ENCODE measurements around the gene NUDT3. TPM values are rescaled to one million over a fixed set of nuclear protein-coding genes. Genes with fewer than 3 reads are reported as not detected.

The NUDT3 gene
- 43.0 and 46.5 TPM in 2 replicates for total RNA-seq

GRCh38 chr6:34392497-34393190 lies at the start of gene NUDT3:
Gene NUDT3 (minus strand): TSS chr6:34392669. CDS start chr6:34392362, 307 bp downstream.

DNA sequence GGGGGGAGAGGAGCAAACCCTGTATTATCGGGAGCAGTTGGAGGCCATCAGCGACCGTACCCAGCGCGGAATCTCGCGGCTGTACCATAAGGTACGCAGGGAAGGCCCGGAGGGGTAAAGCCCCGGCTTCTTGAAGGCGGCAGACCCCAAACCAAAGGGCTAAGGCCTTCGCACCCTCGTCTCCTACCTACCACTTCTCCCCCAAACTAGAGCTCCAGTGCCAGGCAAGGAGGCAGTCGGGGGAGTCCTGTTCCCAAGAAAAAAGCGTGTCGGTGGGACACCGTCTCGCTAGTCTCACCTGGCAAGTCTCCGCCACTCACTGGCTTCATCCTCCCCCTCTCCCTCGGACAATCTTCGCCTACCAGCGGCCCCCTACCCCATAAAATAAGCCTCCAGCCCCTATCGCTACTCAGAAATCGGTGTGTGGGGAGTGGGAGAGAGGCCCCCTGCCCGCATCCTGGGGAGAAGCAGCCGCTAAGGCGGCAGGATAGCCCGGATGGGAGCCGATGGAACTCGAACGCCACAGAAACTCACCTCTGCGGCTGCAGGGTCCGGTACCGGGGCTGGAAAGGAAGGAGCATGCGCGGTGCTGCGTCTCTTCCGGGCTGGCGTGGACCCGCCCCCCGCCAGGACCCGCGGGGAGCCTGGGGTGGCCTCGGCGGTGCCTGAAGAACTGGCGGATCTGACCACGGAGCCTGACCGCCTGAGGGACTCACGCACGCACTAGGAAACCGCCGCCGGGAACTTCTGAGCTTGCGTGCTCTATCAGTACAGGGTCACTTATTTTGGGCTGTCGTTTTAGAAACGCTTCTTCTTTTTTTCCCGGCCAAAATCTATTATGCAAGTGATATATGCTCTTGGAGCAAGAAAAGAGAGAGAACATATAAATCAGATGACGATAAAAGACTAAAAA lies 33.3 kb upstream of the NUDT3 start, which contains the start of gene RPS10:
Gene RPS10, minus strand, starts transcription at position 572 of the 913 bp plus-strand sequence. CDS start 848 bp downstream, outside the sequence.

DNA sequence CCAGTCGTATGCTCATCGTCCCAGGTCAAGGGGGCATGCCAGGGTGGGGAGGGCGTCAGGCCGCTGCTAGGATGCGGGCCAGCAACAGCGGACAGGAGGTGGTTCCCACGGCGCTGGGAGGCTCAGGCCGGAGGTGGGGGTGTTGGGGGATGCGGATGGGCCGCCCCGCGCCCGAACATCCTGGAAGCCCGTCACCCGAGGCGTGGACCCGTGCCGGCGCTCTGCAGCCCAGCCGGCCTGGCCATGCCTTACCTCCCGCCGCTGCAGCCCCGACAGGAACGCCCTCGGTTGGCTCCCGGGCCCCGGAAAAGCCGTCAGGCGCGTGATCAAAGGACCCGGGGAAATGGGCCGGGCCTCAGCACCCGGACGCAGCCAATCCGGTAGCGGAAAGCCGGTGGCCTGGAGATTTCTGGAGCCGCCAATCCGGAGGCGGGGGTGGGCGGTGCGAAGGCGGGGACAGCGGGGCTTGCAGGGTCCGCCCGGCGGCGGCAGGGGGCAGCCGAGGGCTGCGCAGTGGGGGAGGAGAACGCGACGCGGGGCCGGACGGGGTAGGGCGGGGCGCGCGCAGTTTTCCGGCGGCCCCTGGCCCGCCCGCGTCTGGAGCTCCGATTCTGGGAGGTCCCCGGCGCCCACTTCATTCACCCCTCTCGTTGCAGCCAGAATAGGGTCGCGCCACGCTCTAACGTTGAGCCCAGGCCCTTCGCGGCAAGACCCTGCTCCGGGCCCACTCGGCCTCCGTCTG lies 143.6 kb downstream of the NUDT3 start, which contains the start of gene SMIM29:
Gene SMIM29, minus strand, starts transcription at position 280 of the 742 bp plus-strand sequence. CDS start 1,215 bp downstream, outside the sequence.

GRCh38 chr6:34236443-34237315 lies 155.8 kb downstream of the NUDT3 start, which contains the start of gene HMGA1:
Gene HMGA1 (plus strand): TSS chr6:34236873. CDS start chr6:34240781, 3,908 bp downstream.

Small RNA genes lying within 50 kb of the gene (small RNA-seq; reads per million reads assigned to genes)
- gene MIR6835, result not detected

Other genes starting within 250 kb of the NUDT3 start
- gene GRM4, start 246.6 kb downstream of the NUDT3 start, total RNA-seq, result not detected in 2 replicates
- gene HMGA1, start 155.8 kb downstream of the NUDT3 start, total RNA-seq, result 484 and 954 TPM in 2 replicates
- 17.7 and 17.8 TPM in 2 replicates for gene SMIM29, start 143.7 kb downstream of the NUDT3 start, total RNA-seq
- gene RPS10, start 33.4 kb upstream of the NUDT3 start, total RNA-seq, result 2,000 and 2,230 TPM in 2 replicates
- gene PACSIN1, start 73.4 kb upstream of the NUDT3 start, total RNA-seq, result not detected in 2 replicates
- under 0.01 and 0.07 TPM in 2 replicates for gene SPDEF, start 163.7 kb upstream of the NUDT3 start, total RNA-seq

All from thoracic aorta endothelial cell (primary cell).